GM18520 (cell line): Measurements from ENCODE around the gene SIRPB2.

Experiments
- ATAC-seq: cut with Tn5 transposase; IDR thresholded peaks from one replicate; pipeline ENCODE4 v1.9.1; 2021; ENCODE audit not compliant: unreplicated experiment

Gene SIRPB2

GRCh38 chr20:1491281-1491840, at the start of gene SIRPB2:
SIRPB2 (minus strand) TSS chr20:1491420; CDS start chr20:1491359, 61 bp downstream.
- no peak for ATAC-seq

- no peak for ATAC-seq
Observed at GRCh38 chr20:1539816-1540419, 48.7 kb upstream of the SIRPB2 start.

- ATAC-seq = no peak
Observed at GRCh38 chr20:1538655-1539054, 47.4 kb upstream of the SIRPB2 start.

DNA sequence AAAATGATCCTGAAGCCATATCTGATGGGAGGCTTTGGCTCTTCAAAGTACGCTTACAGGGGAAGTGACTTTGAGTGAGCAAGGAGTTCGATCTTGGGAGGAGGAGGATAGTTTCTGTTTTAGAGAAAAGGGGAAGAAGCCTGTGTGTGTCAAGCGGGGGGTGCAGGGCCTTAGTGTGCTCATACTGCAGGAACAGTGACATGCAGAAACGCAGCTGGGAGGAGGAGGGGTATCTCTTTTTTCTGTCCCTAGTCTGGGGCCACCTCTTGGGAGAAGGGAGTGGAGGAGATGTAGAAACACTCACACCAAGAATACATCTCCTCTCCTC, 46.5 kb upstream of the SIRPB2 start:
- no peak for ATAC-seq

- no peak for ATAC-seq
Observed at GRCh38 chr20:1536893-1537730, 45.9 kb upstream of the SIRPB2 start.

DNA sequence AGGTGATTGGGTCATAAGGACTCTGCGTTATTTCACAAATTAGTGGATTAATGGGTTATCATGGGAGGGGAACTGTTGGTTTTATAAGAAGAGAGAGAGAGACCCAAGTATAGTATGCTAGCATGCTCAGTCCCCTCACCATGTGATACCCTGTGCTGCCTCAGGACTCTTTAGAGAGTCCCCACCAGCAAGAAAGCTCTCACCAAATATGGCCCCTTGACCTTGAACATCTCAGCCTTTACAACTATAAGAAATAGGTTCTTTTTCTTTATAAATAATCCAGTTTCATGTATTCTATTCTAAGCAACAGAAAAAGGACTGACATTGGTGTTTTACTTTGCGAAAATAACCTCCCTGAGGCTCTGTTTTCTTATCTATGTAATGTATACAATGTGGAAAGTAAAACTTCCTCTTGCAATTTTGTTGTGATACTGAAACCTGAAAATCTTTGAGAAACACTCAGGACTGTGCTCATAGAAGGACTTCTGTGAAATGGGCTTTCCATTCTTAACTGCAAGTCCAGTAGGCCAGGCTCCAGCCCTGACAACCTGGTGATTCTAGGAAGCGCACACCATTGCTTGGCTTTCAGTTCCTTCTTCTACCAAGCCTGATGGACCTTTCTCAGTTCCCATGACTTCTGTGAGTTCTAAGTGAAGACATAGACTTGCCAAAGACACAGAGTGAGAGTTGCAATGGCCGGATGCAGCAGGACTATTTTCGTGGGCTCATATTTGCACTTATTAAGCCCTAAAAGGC, 44.4 kb upstream of the SIRPB2 start:
- ATAC-seq = peak; percentile 68

DNA sequence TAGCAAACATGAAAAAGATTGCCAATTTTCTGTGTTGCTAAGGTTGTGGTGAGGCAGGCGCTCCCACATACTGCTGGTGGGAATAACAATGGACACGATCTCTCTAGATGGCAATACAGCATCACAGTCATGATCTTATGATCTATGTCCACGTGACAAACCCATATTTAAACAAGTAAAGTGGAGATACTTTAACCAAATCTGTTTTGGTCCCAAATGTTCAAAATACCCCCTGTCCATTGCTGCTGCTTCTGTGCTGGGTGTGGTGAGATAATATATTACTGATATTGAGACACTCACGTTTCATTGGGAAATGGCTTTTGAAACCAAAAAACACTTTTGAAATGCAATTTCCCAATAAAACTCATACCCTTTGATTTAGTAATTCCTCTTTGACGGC, 43.3 kb upstream of the SIRPB2 start:
- ATAC-seq = no peak

DNA sequence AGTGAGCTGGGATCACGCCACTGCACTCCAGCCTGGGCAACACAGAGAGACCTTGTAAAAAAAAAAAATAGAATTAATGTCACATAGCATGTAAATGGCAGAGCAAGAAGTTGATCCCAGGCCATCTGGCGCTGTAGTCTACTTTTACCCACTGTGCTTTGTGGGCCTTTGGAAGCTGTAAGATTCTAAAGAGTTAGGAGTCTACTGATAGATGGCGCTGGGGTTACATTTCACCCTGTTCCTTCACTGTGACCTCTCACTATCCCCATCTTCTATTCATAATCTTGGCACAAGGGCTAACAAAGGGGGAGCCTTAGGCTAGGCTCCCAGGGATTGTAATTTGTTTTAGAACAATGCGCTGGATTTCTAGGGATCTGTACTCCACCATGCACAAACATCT, 41.8 kb upstream of the SIRPB2 start:
- no peak for ATAC-seq

DNA sequence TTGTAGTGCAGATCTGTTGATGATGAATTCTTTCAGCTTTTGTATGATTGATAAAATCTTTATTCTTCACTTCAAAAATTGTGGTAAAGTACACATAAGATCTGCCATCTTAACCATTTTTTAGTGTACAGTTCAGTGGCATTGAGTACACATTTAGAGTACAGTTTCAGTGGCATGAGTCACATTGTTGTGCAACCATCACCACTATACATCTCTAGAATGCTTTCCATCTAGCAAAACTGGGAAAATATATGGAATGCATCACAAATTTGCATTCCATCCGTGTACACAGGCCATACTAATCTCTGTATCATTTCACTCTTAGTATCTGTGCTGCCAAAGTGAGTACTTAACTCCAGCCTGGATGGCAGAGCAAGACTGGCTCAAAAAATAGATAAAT, 37.6 kb upstream of the SIRPB2 start:
- no peak for ATAC-seq

GRCh38 chr20:1527923-1528322, 36.7 kb upstream of the SIRPB2 start:
- ATAC-seq = no peak

- no peak for ATAC-seq
Observed at GRCh38 chr20:1526896-1527295, 35.7 kb upstream of the SIRPB2 start.

GRCh38 chr20:1526310-1526709, 35.1 kb upstream of the SIRPB2 start:
- ATAC-seq = no peak

- ATAC-seq = no peak
Observed at GRCh38 chr20:1524004-1524403, 32.8 kb upstream of the SIRPB2 start.

DNA sequence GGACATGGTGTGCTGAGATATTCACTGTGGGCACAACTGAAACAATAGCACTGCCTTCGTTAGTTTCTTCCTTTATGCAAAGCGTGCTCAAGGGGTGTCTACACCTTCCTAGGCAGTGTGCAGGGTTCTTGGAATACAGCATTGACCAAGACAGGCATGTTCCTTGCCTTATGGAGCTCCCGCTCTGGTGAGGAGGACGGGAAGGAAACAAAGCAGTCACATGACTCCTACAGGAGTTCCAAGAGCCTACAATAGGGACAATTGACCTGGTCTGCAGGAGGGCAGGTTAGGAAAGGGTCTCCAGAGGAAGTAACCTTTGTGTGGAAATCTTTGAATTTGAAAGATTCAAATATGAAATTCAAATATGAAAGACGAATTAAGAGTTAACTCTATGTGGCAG, 25.8 kb upstream of the SIRPB2 start:
- no peak for ATAC-seq

DNA sequence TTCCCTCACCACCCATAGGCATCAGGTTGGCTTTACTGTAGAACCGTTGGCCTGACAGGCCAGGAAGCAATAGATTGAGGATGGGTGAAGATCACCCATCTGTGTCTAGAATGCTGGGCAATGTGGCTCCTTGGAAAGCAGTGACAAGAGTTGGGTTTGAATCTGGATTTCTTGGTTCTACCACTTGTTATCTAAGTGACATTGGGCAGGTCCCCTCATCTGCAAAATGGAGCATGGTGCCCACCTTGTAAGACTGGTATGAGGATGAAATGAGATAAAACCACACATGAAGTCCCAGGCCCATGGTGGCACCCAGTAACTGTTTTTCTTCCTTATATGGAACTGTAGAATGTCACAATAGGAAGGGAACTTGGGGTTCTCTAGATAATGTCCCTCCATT, 22.6 kb upstream of the SIRPB2 start:
- no peak for ATAC-seq

- ATAC-seq = no peak
Observed at GRCh38 chr20:1509237-1509636, 18.0 kb upstream of the SIRPB2 start.

DNA sequence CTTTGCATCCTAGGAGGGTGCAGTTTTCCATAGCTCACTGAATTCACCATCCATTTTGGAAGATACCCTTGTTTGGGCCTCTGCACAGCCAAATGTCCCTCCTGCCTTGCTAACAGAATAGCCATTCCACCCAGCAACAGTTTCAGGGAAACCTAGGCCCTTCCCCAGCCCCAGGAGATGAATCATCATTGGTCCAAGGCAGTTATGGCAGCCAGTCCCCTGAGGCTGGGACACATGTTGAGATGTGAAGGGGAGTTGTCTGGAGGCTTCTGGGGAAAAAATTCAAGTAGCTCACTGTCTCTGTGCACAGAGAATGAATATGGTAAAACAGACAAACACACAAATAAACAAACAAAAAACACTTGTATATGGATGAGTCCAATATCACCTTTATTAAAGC, 17.4 kb upstream of the SIRPB2 start:
- no peak for ATAC-seq

GRCh38 chr20:1507276-1507675, 16.1 kb upstream of the SIRPB2 start:
- ATAC-seq = no peak

DNA sequence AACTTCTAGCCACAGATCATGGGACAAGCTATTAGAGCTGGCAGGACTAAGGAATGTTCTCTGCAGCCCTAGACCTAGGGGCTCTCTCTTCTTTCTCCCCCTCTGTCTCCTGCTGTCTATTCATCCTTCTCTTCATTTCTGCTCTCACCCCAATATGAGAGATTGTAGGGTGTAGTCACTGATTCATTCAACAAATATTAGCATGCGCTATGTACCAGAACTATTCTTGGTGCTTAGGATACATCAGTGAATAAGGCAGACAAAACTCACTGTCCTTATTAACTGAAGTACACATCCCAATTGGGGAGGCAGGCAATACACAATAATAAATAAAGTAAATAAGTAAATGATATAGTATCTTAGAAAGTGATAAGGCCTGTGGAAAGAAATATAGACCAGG, 14.7 kb upstream of the SIRPB2 start:
- no peak for ATAC-seq

GRCh38 chr20:1505361-1505760, 14.1 kb upstream of the SIRPB2 start:
- no peak for ATAC-seq

GRCh38 chr20:1503564-1504227, 12.5 kb upstream of the SIRPB2 start:
- ATAC-seq = peak; percentile 95
